Erythroblast (primary cell): ENCODE measurements around the gene TP63.

Experiments used
- DNase-seq, 2 experiments: peaks; one replicate each; lab custom pipeline; 2025; lab: John Stamatoyannopoulos, UW
- GATA1 ChIP-seq: IDR thresholded peaks from 2 replicates; pipeline ENCODE4 v1.6.1; 2011; ENCODE audit warnings: low read depth, mild to moderate bottlenecking, control low read depth, low read length, moderate library complexity
- POLR2A ChIP-seq: IDR thresholded peaks from 2 replicates; pipeline ENCODE4 v1.6.1; 2011; ENCODE audit warnings: mild to moderate bottlenecking, low read length

TP63 gene

GRCh38 chr3:189685291-189685690, 54.1 kb downstream of the TP63 start:
- TF ChIP-seq GATA1: no peak
- no peak for TF ChIP-seq POLR2A
- no peak for DNase-seq

GRCh38 chr3:189685860-189686259, 54.7 kb downstream of the TP63 start:
- no peak for TF ChIP-seq POLR2A

GRCh38 chr3:189687475-189687874, 56.3 kb downstream of the TP63 start:
- DNase-seq: no peak
- TF ChIP-seq GATA1 (no peak), POLR2A (no peak)

More at GRCh38 chr3:189685860-189686259, 54.7 kb downstream of the TP63 start:
- DNase-seq: no peak

- TF ChIP-seq GATA1: no peak
- TF ChIP-seq POLR2A: no peak
Observed at GRCh38 chr3:189688262-189688661, 57.1 kb downstream of the TP63 start.

GRCh38 chr3:189689625-189690024, 58.4 kb downstream of the TP63 start:
- DNase-seq: no peak
- TF ChIP-seq POLR2A: no peak
- no peak for TF ChIP-seq GATA1

More at GRCh38 chr3:189688262-189688661, 57.1 kb downstream of the TP63 start:
- no peak for DNase-seq

GRCh38 chr3:189690237-189690636, 59.0 kb downstream of the TP63 start:
- no peak for DNase-seq
- TF ChIP-seq GATA1 (no peak), POLR2A (no peak)

- TF ChIP-seq POLR2A: no peak
- TF ChIP-seq GATA1: no peak
- DNase-seq: no peak
Observed at GRCh38 chr3:189690672-189691071, 59.5 kb downstream of the TP63 start.

- TF ChIP-seq GATA1: no peak
- TF ChIP-seq POLR2A: no peak
- DNase-seq: no peak
Observed at GRCh38 chr3:189695400-189695799, 64.2 kb downstream of the TP63 start.

GRCh38 chr3:189698811-189699210, 67.6 kb downstream of the TP63 start:
- no peak for TF ChIP-seq POLR2A
- TF ChIP-seq GATA1: no peak
- no peak for DNase-seq

- DNase-seq: no peak
- TF ChIP-seq GATA1: no peak
- no peak for TF ChIP-seq POLR2A
Observed at GRCh38 chr3:189699885-189700284, 68.7 kb downstream of the TP63 start.

GRCh38 chr3:189702066-189702646, 71.0 kb downstream of the TP63 start:
- TF ChIP-seq GATA1: no peak
- TF ChIP-seq POLR2A: no peak
- no peak for DNase-seq

- TF ChIP-seq GATA1: no peak
- no peak for DNase-seq
Observed at GRCh38 chr3:189703865-189704264, 72.7 kb downstream of the TP63 start.

- DNase-seq: no peak
- TF ChIP-seq POLR2A: no peak
- TF ChIP-seq GATA1: no peak
Observed at GRCh38 chr3:189708375-189708774, 77.2 kb downstream of the TP63 start.

GRCh38 chr3:189710620-189711402, 79.6 kb downstream of the TP63 start:
- no peak for DNase-seq
- TF ChIP-seq POLR2A: no peak
- no peak for TF ChIP-seq GATA1

- TF ChIP-seq GATA1: no peak
- TF ChIP-seq POLR2A: no peak
- DNase-seq: no peak
Observed at GRCh38 chr3:189712906-189713483, 81.8 kb downstream of the TP63 start.
